HFFc6 (cell line): Measurements from ENCODE around the gene LRCOL1. TPM values are rescaled to one million over a fixed set of nuclear protein-coding genes. Genes with fewer than 3 reads are reported as not detected.

Experiments used
- DNase-seq: peaks from one replicate; pipeline ENCODE4 v3.0.0-alpha.2; 2018
- H3K27ac Mint-ChIP-seq: 2 replicates; pipeline ENCODE4 v1.8.0; 2020; ENCODE audit warnings: mild to moderate bottlenecking, mixed read lengths
- H3K27me3 Mint-ChIP-seq: 2 replicates; pipeline ENCODE4 v1.8.0; 2021; ENCODE audit warnings: mild to moderate bottlenecking, moderate library complexity, mixed read lengths; ENCODE audit not compliant: insufficient read depth
- H3K36me3 Mint-ChIP-seq: 2 replicates; pipeline ENCODE4 v1.8.0; 2021; ENCODE audit warnings: low read depth, mixed read lengths
- H3K4me1 Mint-ChIP-seq: 2 replicates; pipeline ENCODE4 v1.8.0; 2020; ENCODE audit warnings: low read depth, mixed read lengths
- H3K4me3 Mint-ChIP-seq: 2 replicates; pipeline ENCODE4 v1.8.0; 2020; ENCODE audit warnings: mild to moderate bottlenecking, moderate library complexity, mixed read lengths
- H3K9me3 Mint-ChIP-seq: 2 replicates; pipeline ENCODE4 v1.8.0; 2020; ENCODE audit warnings: mild to moderate bottlenecking, mixed read lengths
- total RNA-seq, 6 experiments: library from RNA; stranded (reverse); fragmentation: NEBNext Ultra II Directional; extraction: Animal tissue kit (Norgen Biotek cat#: 25700); gene quantifications; 2 replicates in 1 of 6; 3 replicates in 5 of 6; pipeline ENCODE4 v1.2.3, GENCODE V29; 2021
- TF ChIP-seq, protein P1 (sequence below): fragments of 200-600 bp; sonication (generic); IDR thresholded peaks from 2 replicates; pipeline ENCODE4 v1.5.0; 2021; ENCODE audit warnings: antibody characterized with exemption, mild to moderate bottlenecking

LRCOL1 gene
- total RNA-seq, 6 experiments from 2014 or later = 0.23 to 1.00 (median 0.52) TPM

GRCh38 chr12:132653567-132654290, 43.3 kb upstream of the LRCOL1 start:
- no peak overlapping the region for H3K4me3 Mint-ChIP-seq
- no peaks in the 10 kb centered on the region for H3K4me1 Mint-ChIP-seq
- DNase-seq = no peak
- no peaks in the 10 kb centered on the region for H3K9me3 Mint-ChIP-seq
- TF ChIP-seq, protein P1, sequence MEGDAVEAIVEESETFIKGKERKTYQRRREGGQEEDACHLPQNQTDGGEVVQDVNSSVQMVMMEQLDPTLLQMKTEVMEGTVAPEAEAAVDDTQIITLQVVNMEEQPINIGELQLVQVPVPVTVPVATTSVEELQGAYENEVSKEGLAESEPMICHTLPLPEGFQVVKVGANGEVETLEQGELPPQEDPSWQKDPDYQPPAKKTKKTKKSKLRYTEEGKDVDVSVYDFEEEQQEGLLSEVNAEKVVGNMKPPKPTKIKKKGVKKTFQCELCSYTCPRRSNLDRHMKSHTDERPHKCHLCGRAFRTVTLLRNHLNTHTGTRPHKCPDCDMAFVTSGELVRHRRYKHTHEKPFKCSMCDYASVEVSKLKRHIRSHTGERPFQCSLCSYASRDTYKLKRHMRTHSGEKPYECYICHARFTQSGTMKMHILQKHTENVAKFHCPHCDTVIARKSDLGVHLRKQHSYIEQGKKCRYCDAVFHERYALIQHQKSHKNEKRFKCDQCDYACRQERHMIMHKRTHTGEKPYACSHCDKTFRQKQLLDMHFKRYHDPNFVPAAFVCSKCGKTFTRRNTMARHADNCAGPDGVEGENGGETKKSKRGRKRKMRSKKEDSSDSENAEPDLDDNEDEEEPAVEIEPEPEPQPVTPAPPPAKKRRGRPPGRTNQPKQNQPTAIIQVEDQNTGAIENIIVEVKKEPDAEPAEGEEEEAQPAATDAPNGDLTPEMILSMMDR = no peak
- no peaks in the 10 kb centered on the region; the same call in 1 of the 2 replicates for H3K27me3 Mint-ChIP-seq
- H3K27ac Mint-ChIP-seq = no peak overlapping the region
- peaks cover 21% of the 10 kb centered on the region for H3K36me3 Mint-ChIP-seq

DNA sequence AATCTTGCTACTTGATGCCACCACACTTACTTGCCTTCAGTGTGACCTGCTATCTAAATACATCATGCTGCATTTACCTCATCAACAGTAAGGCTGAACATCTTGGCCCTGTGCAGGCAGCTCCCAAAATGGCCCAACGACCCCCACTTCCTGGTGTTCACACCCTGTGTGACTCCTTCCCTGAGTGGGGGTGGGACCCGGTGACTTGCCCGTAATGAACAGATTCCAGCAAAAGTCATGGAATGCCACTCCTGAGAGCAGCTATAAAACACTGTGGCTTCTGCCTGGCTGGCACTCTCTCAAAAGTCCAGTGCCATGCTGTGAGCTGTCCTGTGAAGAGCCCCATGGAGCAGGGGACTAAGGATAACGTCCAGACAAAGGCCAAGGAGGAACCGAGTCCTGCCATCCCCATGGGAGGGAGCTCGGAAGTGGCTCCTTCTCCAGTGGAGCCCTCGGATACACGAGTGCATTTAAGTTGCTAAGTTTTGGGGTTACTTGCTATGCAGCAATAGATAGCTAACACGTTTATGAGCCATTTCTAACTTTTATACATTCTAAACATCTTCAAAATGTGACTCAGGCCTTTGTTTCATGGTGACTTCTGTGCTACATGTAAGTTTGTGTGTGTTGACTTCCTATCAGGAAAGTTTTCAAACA, 41.2 kb upstream of the LRCOL1 start:
- Mint-ChIP-seq H3K36me3 (peaks cover 19% of the 10 kb centered on the region), H3K27ac (no peak overlapping the region), H3K4me1 (no peaks in the 10 kb centered on the region), H3K9me3 (no peaks in the 10 kb centered on the region), H3K4me3 (no peak overlapping the region), H3K27me3 (no peaks in the 10 kb centered on the region; the same call in 1 of the 2 replicates)
- no peak for DNase-seq
- TF ChIP-seq, protein P1 = no peak

- Mint-ChIP-seq H3K4me3 (no peak overlapping the region), H3K27me3 (no peaks in the 10 kb centered on the region; the same call in 1 of the 2 replicates), H3K36me3 (peaks cover 24% of the 10 kb centered on the region; the same call in 1 of the 2 replicates), H3K27ac (no peak overlapping the region), H3K9me3 (no peaks in the 10 kb centered on the region), H3K4me1 (no peaks in the 10 kb centered on the region)
- TF ChIP-seq, protein P1 = no peak
- DNase-seq = no peak
Measured at GRCh38 chr12:132649226-132649945, 39.0 kb upstream of the LRCOL1 start.

DNA sequence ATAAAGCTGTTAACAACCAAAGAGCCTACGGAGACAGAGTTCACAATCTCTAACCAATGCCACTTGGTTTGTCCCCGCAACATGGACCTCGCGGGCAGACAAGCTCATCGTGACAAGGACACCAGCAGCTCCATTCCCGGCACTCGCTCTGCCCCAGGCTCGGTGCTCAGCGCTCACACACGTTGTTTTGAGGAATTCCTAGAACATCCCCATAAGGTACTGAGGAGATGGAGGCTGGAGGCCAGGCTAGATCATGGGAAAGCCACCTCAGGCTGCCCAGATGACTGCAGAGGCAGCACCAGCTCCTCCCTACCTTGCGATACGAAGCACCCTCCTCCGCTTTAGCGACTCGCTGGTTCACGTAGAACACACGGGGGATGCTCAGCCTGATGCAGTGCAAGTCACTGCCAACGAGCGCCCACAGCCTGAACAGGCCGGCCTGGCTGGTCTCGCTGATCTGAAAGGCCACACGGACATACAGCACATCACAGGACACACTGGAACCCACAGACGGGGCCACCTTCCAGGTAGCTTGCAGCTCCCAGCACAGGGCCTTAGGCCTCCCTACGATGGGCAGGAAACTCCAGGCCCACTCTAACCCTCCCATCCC, 38.3 kb upstream of the LRCOL1 start:
- no peak for DNase-seq
- H3K27ac Mint-ChIP-seq = no peak overlapping the region
- H3K36me3 Mint-ChIP-seq = peaks cover 24% of the 10 kb centered on the region; the same call in 1 of the 2 replicates
- H3K4me3 Mint-ChIP-seq = no peak overlapping the region
- no peaks in the 10 kb centered on the region; the same call in 1 of the 2 replicates for H3K27me3 Mint-ChIP-seq
- no peaks in the 10 kb centered on the region for H3K9me3 Mint-ChIP-seq
- H3K4me1 Mint-ChIP-seq = no peaks in the 10 kb centered on the region
- TF ChIP-seq, protein P1 = no peak

DNA sequence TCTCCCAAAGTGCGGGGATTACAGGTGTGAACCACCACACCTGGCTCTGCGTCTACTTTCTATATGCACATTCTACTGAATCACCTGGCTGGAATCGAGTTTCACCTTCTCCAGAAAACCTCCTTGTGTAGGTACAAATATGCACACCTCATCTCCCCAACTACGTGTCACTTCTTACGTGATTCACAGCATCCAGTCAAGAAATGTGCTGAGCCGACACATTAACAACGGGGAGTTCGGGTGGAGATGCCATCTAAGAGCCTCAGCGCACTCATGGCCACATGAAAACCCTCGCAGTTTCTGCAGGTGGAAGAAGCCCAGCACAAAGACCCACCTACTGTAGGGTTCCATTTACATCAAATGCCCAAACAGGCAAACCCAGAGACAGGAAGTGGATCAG, 37.5 kb upstream of the LRCOL1 start:
- H3K4me3 Mint-ChIP-seq = no peak overlapping the region
- no peak overlapping the region for H3K27ac Mint-ChIP-seq
- H3K36me3 Mint-ChIP-seq = peaks cover 24% of the 10 kb centered on the region; the same call in 1 of the 2 replicates
- no peaks in the 10 kb centered on the region for H3K9me3 Mint-ChIP-seq
- H3K4me1 Mint-ChIP-seq = no peaks in the 10 kb centered on the region
- TF ChIP-seq, protein P1 = no peak
- DNase-seq = no peak
- no peaks in the 10 kb centered on the region for H3K27me3 Mint-ChIP-seq
